ENCODE measurements around the gene ZCCHC2. TPM values are rescaled to one million over a fixed set of nuclear protein-coding genes. Genes with fewer than 3 reads are reported as not detected.

The ZCCHC2 gene
- total RNA-seq, 4 donors from 2014 or later: 9.3 to 15.3 (median 11.3) TPM

- no peaks in the 10 kb centered on the region for H3K36me3 ChIP-seq
- peaks cover 0 to 6% (median 0%) of the 10 kb centered on the region in 3 donors for H3K4me1 ChIP-seq
- no peak for DNase-seq
- peaks cover 0 to 37% (median 0%) of the 10 kb centered on the region in 4 donors for H3K27me3 ChIP-seq
- H3K4me3 ChIP-seq: no peak overlapping the region
- intact Hi-C loops (cut with DNase I): no loop called here
- TF ChIP-seq POLR2A (IDR thresholded peaks at IDR 0.05): no peak
- TF ChIP-seq CTCF (IDR thresholded peaks at IDR 0.05): no peak
- WGBS, 2 donors: 83 to 90% methylated on average over 1 to 3 of the region's 4 CpGs
- no peaks in the 10 kb centered on the region for H3K9me3 ChIP-seq
- H3K27ac ChIP-seq: no peak overlapping the region
Measured at GRCh38 chr18:62612289-62612645, 89.4 kb downstream of the ZCCHC2 start.

- Histone ChIP-seq H3K4me1 (peaks cover 0 to 6% (median 0%) of the 10 kb centered on the region in 3 donors), H3K27ac (no peak overlapping the region), H3K9me3 (no peaks in the 10 kb centered on the region), H3K27me3 (peaks cover 0 to 37% (median 0%) of the 10 kb centered on the region in 4 donors), H3K4me3 (no peak overlapping the region), H3K36me3 (no peaks in the 10 kb centered on the region)
- TF ChIP-seq CTCF (IDR thresholded peaks at IDR 0.05): no peak
- no peak for TF ChIP-seq POLR2A (IDR thresholded peaks at IDR 0.05)
- intact Hi-C loops (cut with DNase I): no loop called here
- DNase-seq: no peak
- WGBS, 2 donors: 86 to 95% methylated on average over 4 of the region's 4 CpGs
Measured at GRCh38 chr18:62612776-62613175, 90.0 kb downstream of the ZCCHC2 start.

- Histone ChIP-seq H3K27me3 (peaks cover 0 to 37% (median 0%) of the 10 kb centered on the region in 4 donors), H3K4me3 (no peak overlapping the region), H3K27ac (no peak overlapping the region), H3K4me1 (peaks cover 0 to 6% (median 0%) of the 10 kb centered on the region in 3 donors), H3K9me3 (no peaks in the 10 kb centered on the region), H3K36me3 (no peaks in the 10 kb centered on the region)
- 83 to 91% methylated on average over 4 to 5 of the region's 9 CpGs for WGBS, 2 donors
- intact Hi-C loops (cut with DNase I): no loop called here
- no peak for DNase-seq
- TF ChIP-seq CTCF (IDR thresholded peaks at IDR 0.05) (no peak), POLR2A (IDR thresholded peaks at IDR 0.05) (no peak)
Measured at GRCh38 chr18:62614494-62614893, 91.7 kb downstream of the ZCCHC2 start.

GRCh38 chr18:62616331-62616805, 93.5 kb downstream of the ZCCHC2 start:
- Histone ChIP-seq H3K9me3 (no peaks in the 10 kb centered on the region), H3K27ac (peak overlapping the region in 1 of 4 donors; percentile 33), H3K4me3 (no peak overlapping the region), H3K36me3 (no peaks in the 10 kb centered on the region), H3K4me1 (no peaks in the 10 kb centered on the region), H3K27me3 (peaks cover 0 to 23% (median 0%) of the 10 kb centered on the region in 4 donors)
- TF ChIP-seq POLR2A (IDR thresholded peaks at IDR 0.05) (no peak), CTCF (IDR thresholded peaks at IDR 0.05) (no peak)
- no peak for DNase-seq
- intact Hi-C loops (cut with DNase I): no loop called here
- WGBS, 2 donors: 83 to 87% methylated on average over 8 to 17 of the region's 18 CpGs

- Histone ChIP-seq H3K9me3 (no peaks in the 10 kb centered on the region), H3K27me3 (peaks cover 0 to 8% (median 0%) of the 10 kb centered on the region in 4 donors), H3K4me1 (no peaks in the 10 kb centered on the region), H3K36me3 (no peaks in the 10 kb centered on the region), H3K27ac (no peak overlapping the region), H3K4me3 (no peak overlapping the region)
- DNase-seq: no peak
- WGBS, 2 donors: 77 to 81% methylated on average over 8 of the region's 8 CpGs
- intact Hi-C loops (cut with DNase I): no loop called here
- TF ChIP-seq POLR2A (IDR thresholded peaks at IDR 0.05) (no peak), CTCF (IDR thresholded peaks at IDR 0.05) (no peak)
Measured at GRCh38 chr18:62617793-62618591, 95.2 kb downstream of the ZCCHC2 start.

Data from esophagus squamous epithelium (tissue), 5 donors.